Stimulated activated CD4-positive, alpha-beta T cell treated with anti-CD3 and anti-CD28 coated beads, Interleukin-15, amount 100 ng/mL, for 48 hours (primary cell): ENCODE measurements around the gene PRX.

Source experiments
- DNase-seq, 2 donors: peaks; one replicate each; pipeline ENCODE4 v3.0.0-alpha.2; 2020; ENCODE audit warnings: low read depth in 2 of 2

Gene PRX

DNA sequence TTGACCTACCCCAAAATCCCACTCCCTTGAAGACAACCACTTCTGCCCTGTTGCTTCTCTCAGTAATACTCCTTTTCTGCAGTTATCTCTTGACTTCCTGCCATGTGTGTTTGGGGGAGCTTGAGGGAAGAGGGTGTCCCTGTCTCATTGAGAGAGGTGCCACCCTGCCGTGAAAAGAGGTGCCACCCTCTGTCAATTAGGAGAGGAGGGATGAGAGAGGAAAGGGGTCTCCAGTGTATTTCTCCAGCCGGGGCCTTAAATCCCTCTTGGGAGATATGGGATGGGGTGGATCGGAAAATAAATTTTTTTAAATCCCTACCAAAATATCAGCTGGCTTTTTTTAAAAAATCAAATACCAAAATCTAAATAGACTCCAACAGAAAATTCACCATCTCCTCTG lies 48.2 kb downstream of the PRX start:
- DNase-seq, result no peak

DNA sequence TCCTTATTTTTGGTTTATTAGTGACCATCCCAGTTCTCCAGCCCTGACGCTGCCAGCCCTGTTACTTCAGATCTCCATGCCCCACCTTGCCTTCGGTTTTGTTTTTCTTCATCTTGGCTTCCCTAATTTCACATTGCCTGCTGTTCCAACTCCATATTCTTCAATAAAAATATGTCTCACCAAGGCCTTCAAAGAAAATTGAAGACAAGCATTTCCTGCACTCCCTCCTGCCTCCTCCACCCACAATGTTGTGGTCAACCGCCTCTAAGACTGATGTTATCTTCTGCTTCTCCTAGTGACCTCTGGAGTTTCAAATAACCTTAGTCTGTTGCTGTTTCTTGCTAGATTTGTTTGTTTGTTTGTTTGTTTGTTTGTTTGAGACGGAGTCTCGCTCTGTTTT lies 50.1 kb downstream of the PRX start:
- no peak for DNase-seq

DNA sequence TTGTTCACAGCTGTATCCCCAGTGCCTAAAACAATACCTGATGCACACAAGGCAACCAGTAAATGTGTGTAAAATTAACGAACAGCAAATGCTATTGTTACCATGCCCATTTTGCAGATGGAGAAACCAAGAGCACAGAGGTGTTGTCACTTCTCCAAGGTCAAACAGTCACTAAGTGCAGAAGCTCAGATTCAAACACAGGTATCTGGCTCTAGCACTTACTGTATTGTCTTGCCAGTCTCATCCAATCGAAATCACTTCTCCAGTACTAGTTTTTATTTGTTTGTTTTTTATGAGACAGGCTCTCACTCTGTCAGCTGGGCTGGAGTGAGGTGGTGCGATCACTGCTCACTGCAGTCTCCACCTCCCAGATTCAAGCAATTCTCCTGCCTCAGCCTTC lies 51.0 kb downstream of the PRX start:
- DNase-seq, result no peak

- DNase-seq, result no peak
Observed at GRCh38 chr19:40360708-40361241, 52.4 kb downstream of the PRX start.

DNA sequence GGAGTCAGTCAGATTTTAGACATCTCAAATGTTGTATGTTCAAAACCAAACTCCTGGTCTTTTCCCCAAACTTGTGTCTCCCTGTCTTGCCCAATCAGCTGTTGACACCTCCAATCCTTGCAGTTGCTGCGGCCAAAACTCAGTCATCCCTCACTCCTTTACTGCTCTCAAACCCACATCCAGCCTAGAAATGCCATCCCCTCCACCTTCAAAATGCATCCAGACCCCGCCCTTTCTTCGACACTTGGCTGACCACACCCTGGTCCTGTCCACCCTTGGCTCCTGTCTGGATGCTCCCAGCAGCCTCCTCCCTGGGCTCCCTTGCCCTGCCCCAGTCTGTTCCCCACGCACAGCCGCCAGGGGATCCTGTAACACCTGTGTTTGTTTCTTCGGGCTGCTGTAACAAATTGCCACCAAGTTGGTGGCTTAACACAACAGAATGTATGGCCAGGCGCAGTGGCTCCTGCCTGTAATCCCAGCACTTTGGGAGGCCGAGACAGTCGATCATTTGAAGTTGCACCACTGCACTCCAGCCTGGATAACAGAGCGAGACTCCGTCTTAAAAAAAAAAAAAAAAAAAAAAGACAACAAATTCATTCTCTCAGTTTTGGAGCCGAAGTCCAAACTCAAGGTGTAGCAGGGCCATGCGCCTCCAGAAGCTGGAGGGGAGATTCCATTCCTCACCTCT lies 53.0 kb downstream of the PRX start:
- no peak for DNase-seq

- DNase-seq, result no peak
Observed at GRCh38 chr19:40358773-40359172, 54.4 kb downstream of the PRX start.

- no peak for DNase-seq
Observed at GRCh38 chr19:40357640-40358039, 55.5 kb downstream of the PRX start.

DNA sequence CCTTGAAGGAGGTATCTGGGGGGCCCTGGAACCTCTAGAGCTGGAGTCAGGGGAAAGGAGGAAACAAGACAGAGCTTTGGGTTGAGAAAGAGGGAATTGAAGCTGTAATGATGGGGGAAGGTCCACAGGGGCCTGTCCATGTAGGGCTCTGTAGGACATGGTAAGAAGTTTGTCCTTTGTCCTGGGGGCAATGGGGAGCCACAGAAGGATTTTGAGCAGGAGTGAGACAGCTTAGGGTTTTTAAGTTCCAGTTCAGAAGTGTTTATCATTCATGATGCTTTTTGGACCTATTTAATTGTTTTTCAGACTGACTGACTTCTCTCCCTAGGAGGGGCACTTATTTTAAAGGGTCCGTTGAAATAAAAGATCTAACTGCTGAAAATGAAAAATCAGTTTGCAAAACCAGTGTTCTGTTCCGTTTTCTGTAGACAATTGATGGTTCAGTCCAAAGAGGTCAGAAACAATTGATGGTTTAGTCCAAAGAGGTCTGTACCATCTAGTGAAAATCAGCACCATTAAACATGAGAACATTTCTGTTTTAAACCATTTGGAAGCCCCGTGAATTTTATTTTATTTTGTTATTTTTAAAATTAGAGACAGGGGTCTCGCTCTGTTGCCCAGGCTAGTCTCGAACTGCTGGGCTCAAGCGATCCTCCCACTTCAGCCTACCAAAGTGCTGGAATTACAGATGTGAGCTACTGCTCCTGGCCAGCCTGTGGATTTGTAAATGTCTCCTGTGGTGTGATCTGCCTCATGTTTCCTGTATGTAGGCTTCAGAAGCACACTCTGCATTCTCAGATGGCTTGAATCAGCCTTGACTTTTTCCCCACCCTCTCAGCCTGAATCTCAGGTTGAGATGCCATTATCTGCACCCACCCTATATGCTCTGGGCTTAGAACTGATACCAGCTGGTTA lies 56.2 kb downstream of the PRX start:
- no peak for DNase-seq

DNA sequence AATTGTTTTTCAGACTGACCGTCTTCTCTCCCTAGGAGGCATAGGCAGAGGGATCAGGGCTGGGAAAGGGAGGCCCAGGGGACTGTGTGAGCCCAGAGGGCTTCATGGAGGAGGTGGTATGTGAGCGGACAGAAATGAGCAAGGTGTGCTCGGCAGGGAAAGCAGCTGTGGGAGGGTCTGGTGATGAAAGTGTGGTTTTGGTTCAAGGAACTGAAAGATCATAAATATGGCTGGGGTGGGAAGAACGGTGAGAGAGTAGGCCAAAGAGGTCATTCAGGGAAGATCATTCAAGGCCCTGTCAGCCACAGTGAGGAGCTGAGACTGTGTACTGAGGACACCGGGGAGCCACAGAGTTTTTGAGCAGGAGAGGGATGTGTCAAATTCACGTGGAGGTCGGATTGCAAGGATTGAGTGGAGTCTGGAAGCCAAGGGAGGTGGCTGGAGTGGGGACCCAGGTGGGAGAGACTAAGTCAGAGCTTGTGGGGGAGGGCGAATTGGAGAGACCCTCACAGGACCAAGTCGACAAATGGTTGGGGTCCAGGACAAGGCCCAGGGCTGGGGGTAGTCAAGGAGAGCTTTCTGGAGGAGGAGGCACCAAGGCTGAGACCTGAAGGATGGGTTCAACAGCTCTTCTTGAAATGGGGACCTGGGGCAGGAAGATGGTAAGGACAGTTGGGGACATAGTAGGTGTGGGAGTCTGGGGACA lies 57.0 kb downstream of the PRX start:
- DNase-seq, result no peak

DNA sequence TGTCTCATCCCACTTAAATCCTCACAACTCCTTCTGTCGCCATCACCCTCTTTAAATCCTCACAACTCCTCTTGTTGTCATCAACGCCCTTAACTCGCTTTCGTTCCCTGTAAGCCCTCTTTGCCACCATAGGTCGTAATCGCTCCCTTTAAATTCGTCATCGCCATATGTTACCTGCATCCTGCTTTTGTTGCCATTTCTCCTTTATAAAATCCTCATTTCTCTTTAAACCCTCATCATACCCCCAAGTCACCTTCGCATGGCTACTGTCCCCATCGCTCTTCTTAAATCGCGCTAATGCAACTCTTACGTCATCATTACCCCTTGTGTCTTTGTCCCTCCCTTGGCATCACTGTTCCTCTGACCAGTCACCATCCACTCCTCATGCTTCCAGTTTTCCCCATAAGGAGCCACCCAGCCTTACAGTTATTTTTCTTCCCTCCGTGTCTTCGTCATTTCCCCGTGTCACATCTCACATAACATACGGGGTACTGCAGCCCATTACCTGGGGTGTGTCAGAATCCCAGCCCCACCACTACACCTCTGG lies 64.1 kb downstream of the PRX start:
- DNase-seq, result no peak

- peak; percentile 99 for DNase-seq
Observed at GRCh38 chr19:40348125-40348913, 64.9 kb downstream of the PRX start, which contains the start of the genes C19orf47 and PLD3. Gene C19orf47, minus strand, starts transcription at chr19:40348397. Its CDS starts 6,540 bp downstream, at chr19:40341857. Gene PLD3, plus strand, starts transcription at chr19:40348695. Its CDS starts 17,789 bp downstream, at chr19:40366484.

- no peak for DNase-seq
Observed at GRCh38 chr19:40344422-40344821, 68.8 kb downstream of the PRX start.
